ENCODE results near the gene AGA. TPM values are rescaled to one million over a fixed set of nuclear protein-coding genes. Genes with fewer than 3 reads are reported as not detected.

AGA gene
- total RNA-seq, 1 experiment from 2014 or later = 18.7 TPM

DNA sequence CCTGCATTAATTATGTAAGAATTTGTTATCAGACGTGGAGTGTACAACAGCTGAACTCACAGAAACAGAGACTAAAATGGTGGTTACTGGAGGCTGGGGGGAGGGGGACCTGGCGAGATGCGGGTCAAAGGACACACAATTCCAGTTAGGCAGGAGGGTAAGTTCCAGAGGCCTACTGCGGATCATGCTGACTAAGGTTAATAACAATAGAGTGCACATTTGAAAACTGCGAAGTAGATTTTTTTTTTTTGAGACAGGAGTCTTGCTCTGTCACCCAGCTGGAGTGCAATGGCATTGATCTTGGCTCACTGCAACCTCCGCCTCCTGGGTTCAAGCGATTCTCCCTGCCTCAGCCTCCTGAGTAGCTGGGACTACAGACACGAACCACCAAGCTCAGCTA is 7.6 kb downstream of the AGA start:
- DNase-seq (ENCODE audit: low read depth in 1 of 2, low spot score in 2 of 2) = no peak
- H3K27ac ChIP-seq = no peak overlapping the region

GRCh38 chr4:177427192-177427591 is 15.0 kb downstream of the AGA start:
- no peak overlapping the region for H3K4me3 ChIP-seq
- no peaks in the 10 kb centered on the region for H3K4me1 ChIP-seq (replicated peaks)
- no peaks in the 10 kb centered on the region for H3K9me3 ChIP-seq (replicated peaks)
- H3K27me3 ChIP-seq (replicated peaks) = no peaks in the 10 kb centered on the region
- no peaks in the 10 kb centered on the region for H3K36me3 ChIP-seq
- H3K27ac ChIP-seq = no peak overlapping the region
- no peak for DNase-seq (ENCODE audit: low read depth in 1 of 2, low spot score in 2 of 2)

More for the DNA sequence above, 7.6 kb downstream of the AGA start:
- Histone ChIP-seq H3K9me3 (replicated peaks) (no peaks in the 10 kb centered on the region), H3K36me3 (no peaks in the 10 kb centered on the region; the same call in 1 of the 2 replicates), H3K4me1 (replicated peaks) (no peaks in the 10 kb centered on the region), H3K27me3 (replicated peaks) (no peaks in the 10 kb centered on the region), H3K4me3 (no peak overlapping the region)

GRCh38 chr4:177419434-177419833 is 22.8 kb downstream of the AGA start:
- H3K4me1 ChIP-seq (replicated peaks) = no peaks in the 10 kb centered on the region
- H3K4me3 ChIP-seq = no peak overlapping the region
- H3K9me3 ChIP-seq (replicated peaks) = no peaks in the 10 kb centered on the region
- no peaks in the 10 kb centered on the region for H3K36me3 ChIP-seq
- no peaks in the 10 kb centered on the region for H3K27me3 ChIP-seq (replicated peaks)
- H3K27ac ChIP-seq = no peak overlapping the region
- no peak for DNase-seq (ENCODE audit: low read depth in 1 of 2, low spot score in 2 of 2)

- Histone ChIP-seq H3K36me3 (no peaks in the 10 kb centered on the region), H3K27ac (no peak overlapping the region), H3K4me1 (replicated peaks) (no peaks in the 10 kb centered on the region), H3K27me3 (replicated peaks) (no peaks in the 10 kb centered on the region), H3K4me3 (no peak overlapping the region), H3K9me3 (replicated peaks) (no peaks in the 10 kb centered on the region)
- DNase-seq (ENCODE audit: low read depth in 1 of 2, low spot score in 2 of 2) = no peak
Measured at GRCh38 chr4:177413656-177414055, 28.6 kb downstream of the AGA start.

GRCh38 chr4:177413076-177413475 is 29.2 kb downstream of the AGA start:
- DNase-seq (ENCODE audit: low read depth in 1 of 2, low spot score in 2 of 2) = no peak
- Histone ChIP-seq H3K27me3 (replicated peaks) (no peaks in the 10 kb centered on the region), H3K4me1 (replicated peaks) (no peaks in the 10 kb centered on the region), H3K36me3 (no peaks in the 10 kb centered on the region), H3K9me3 (replicated peaks) (no peaks in the 10 kb centered on the region), H3K4me3 (no peak overlapping the region), H3K27ac (no peak overlapping the region)

- no peaks in the 10 kb centered on the region for H3K9me3 ChIP-seq (replicated peaks)
- H3K4me1 ChIP-seq (replicated peaks) = no peaks in the 10 kb centered on the region
- H3K4me3 ChIP-seq = no peak overlapping the region
Measured at GRCh38 chr4:177411996-177412395, 30.2 kb downstream of the AGA start.

DNA sequence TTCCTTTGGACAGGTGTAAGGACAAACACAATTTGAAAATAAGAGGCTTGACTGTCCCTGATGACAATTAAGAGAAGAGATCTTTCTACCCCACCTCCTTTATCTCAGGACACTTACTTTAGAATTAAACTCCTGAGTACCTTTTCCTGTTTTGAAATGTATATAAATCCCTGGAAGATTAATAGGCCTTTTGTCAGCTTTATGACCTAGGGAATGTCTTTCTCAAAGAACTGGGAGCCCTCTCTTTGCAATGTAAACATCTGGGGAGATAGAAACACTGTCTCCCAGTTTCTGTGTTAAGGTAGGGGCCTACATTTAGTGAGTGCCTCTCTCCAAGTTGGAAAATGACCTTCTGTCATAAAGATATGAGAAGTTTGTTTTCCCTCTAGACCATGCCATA is 31.7 kb downstream of the AGA start:
- no peaks in the 10 kb centered on the region for H3K27me3 ChIP-seq (replicated peaks)
- no peaks in the 10 kb centered on the region for H3K9me3 ChIP-seq (replicated peaks)
- no peaks in the 10 kb centered on the region for H3K36me3 ChIP-seq
- DNase-seq (ENCODE audit: low read depth in 1 of 2, low spot score in 2 of 2) = no peak
- no peak overlapping the region for H3K27ac ChIP-seq
- no peak overlapping the region for H3K4me3 ChIP-seq
- no peaks in the 10 kb centered on the region for H3K4me1 ChIP-seq (replicated peaks)

More at GRCh38 chr4:177411996-177412395, 30.2 kb downstream of the AGA start:
- DNase-seq (ENCODE audit: low read depth in 1 of 2, low spot score in 2 of 2) = no peak
- Histone ChIP-seq H3K27me3 (replicated peaks) (no peaks in the 10 kb centered on the region), H3K27ac (no peak overlapping the region), H3K36me3 (no peaks in the 10 kb centered on the region)

- H3K27me3 ChIP-seq (replicated peaks) = 0 out of 2 replicates have a peak, but pooled peaks cover 3% of the 10 kb centered on the region
- H3K4me1 ChIP-seq (replicated peaks) = no peaks in the 10 kb centered on the region
- no peak overlapping the region for H3K27ac ChIP-seq
- H3K9me3 ChIP-seq (replicated peaks) = no peaks in the 10 kb centered on the region
- no peak overlapping the region for H3K4me3 ChIP-seq
- no peaks in the 10 kb centered on the region for H3K36me3 ChIP-seq
- no peak for DNase-seq (ENCODE audit: low read depth in 1 of 2, low spot score in 2 of 2)
Measured at GRCh38 chr4:177408023-177408422, 34.2 kb downstream of the AGA start.

- Histone ChIP-seq H3K9me3 (replicated peaks) (no peaks in the 10 kb centered on the region), H3K27ac (no peak overlapping the region), H3K27me3 (replicated peaks) (0 out of 2 replicates have a peak, but pooled peaks cover 3% of the 10 kb centered on the region), H3K4me1 (replicated peaks) (no peaks in the 10 kb centered on the region), H3K4me3 (no peak overlapping the region), H3K36me3 (no peaks in the 10 kb centered on the region)
- no peak for DNase-seq (ENCODE audit: low read depth in 1 of 2, low spot score in 2 of 2)
Measured at GRCh38 chr4:177405508-177405907, 36.7 kb downstream of the AGA start.

DNA sequence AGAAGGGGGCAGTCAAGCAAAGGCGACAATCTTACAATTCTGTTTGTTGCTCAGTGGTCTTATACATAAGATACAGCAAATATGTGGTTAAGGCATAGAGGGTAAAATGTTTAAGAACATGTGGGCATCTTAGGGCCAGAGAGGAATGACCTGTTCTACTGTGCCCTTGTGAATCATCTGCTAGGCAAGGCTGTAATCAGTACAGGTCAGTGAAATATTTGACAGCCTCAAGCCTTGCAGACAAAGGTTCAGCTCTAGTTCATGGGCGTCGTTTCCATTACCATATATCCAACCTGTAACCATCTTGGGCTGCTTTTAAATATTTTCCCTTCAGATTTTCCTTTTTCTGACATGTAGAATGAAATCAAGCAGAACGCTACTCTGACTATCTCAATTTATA is 37.3 kb downstream of the AGA start:
- Histone ChIP-seq H3K9me3 (replicated peaks) (no peaks in the 10 kb centered on the region), H3K4me3 (no peak overlapping the region), H3K27ac (no peak overlapping the region), H3K36me3 (no peaks in the 10 kb centered on the region), H3K27me3 (replicated peaks) (0 out of 2 replicates have a peak, but pooled peaks cover 3% of the 10 kb centered on the region), H3K4me1 (replicated peaks) (no peaks in the 10 kb centered on the region)
- no peak for DNase-seq (ENCODE audit: low read depth in 1 of 2, low spot score in 2 of 2)

DNA sequence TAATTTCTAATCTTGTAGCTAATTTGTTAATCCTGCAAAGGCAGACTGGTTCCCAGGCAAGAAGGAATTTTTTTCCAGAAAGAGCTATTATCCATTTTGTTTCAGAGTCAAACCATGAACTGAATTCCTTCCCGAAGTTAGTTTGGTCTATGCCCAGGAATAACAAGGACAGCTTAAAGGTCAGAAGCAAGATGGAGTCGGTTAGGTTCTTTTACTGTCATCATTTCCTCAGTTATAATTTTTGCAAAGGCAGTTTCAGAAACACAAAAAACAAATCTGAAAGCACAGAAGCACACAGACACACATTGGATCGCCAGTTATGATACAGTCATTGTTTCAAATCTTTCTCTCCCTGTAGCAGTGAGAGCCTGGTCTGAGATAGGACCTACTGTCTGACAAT is 37.9 kb downstream of the AGA start:
- H3K4me1 ChIP-seq (replicated peaks) = no peaks in the 10 kb centered on the region
- no peaks in the 10 kb centered on the region for H3K36me3 ChIP-seq
- H3K27me3 ChIP-seq (replicated peaks) = 0 out of 2 replicates have a peak, but pooled peaks cover 3% of the 10 kb centered on the region
- DNase-seq (ENCODE audit: low read depth in 1 of 2, low spot score in 2 of 2) = no peak
- no peak overlapping the region for H3K27ac ChIP-seq
- no peak overlapping the region for H3K4me3 ChIP-seq
- no peaks in the 10 kb centered on the region for H3K9me3 ChIP-seq (replicated peaks)

DNA sequence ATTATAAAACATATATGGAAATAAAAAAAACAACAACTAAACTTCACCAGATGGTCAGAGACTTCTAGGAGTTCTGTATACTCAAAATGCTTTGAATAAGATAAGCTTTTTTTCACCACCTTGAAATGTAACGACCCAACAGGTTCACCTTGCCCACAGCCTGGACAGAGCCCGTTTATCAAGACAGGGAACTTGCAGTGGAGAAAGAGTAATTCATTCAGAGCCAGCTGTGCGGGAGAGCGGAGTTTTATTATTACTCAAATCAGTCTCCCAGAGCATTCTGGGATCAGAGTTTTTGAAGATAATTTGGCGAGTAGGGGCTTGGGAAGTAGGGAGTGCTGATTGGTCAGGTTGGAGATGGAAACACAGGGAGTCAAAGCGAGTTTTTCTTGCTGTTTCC is 38.5 kb downstream of the AGA start:
- Histone ChIP-seq H3K4me1 (replicated peaks) (no peaks in the 10 kb centered on the region), H3K27ac (no peak overlapping the region), H3K36me3 (no peaks in the 10 kb centered on the region), H3K4me3 (no peak overlapping the region), H3K27me3 (replicated peaks) (0 out of 2 replicates have a peak, but pooled peaks cover 3% of the 10 kb centered on the region), H3K9me3 (replicated peaks) (no peaks in the 10 kb centered on the region)
- DNase-seq (ENCODE audit: low read depth in 1 of 2, low spot score in 2 of 2) = no peak

DNA sequence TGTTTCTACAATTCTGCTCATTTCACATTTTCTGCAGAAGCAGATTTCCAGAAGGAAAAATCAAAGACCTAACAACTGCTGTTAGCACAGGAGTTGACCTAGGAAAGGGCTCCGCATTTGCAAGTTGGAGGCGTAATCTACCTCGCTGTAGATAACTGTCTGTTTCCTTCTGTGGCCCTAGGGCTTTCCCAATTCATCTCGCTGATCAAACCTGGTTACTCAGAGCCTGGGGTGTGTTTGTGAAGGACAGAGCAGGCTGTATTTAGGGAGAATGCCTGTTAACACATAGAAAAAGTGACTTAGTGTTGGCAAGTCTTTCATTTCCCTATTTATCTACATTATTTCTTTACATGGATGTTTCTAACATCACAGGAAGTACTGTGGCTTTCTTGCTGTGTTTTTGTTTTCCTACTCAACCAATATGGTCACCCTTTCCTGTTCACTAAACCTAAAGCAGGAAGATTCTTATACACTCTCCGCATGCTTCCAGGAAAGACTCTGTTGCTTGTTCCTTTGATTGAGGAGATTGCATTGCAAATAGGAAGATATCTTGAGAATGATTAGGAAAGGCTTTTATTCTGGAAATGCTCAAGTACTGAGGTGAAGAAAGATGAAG is 40.5 kb downstream of the AGA start:
- DNase-seq (ENCODE audit: low read depth in 1 of 2, low spot score in 2 of 2) = no peak
- Histone ChIP-seq H3K4me3 (no peak overlapping the region), H3K4me1 (replicated peaks) (no peaks in the 10 kb centered on the region), H3K27ac (no peak overlapping the region), H3K27me3 (replicated peaks) (peaks cover 3% of the 10 kb centered on the region; the same call in 1 of the 2 replicates), H3K36me3 (no peaks in the 10 kb centered on the region), H3K9me3 (replicated peaks) (no peaks in the 10 kb centered on the region)

DNA sequence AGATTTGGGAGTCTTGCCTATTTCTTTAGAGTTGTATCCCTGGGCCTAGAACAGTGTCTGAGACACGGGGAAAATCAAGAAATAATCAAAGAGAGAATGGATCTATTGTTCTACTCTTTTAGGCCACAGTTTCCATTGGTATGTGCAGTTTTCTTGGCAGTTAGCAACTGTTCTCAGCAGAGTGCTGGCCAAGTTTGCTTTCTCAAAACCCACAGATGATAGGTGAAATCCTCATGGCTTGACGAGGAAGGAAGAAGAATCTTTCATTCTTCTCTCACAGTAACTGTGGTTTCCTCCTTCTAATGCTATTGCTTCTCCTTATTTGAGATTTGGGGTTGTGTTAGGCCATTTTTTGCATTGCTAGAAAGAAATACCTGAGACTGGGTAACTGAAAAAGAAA is 42.2 kb downstream of the AGA start:
- H3K4me1 ChIP-seq (replicated peaks) = no peaks in the 10 kb centered on the region
- no peaks in the 10 kb centered on the region for H3K9me3 ChIP-seq (replicated peaks)
- H3K4me3 ChIP-seq = no peak overlapping the region
- no peak for DNase-seq (ENCODE audit: low read depth in 1 of 2, low spot score in 2 of 2)
- peaks cover 3% of the 10 kb centered on the region; the same call in 1 of the 2 replicates for H3K27me3 ChIP-seq (replicated peaks)
- H3K36me3 ChIP-seq = no peaks in the 10 kb centered on the region
- H3K27ac ChIP-seq = no peak overlapping the region

DNA sequence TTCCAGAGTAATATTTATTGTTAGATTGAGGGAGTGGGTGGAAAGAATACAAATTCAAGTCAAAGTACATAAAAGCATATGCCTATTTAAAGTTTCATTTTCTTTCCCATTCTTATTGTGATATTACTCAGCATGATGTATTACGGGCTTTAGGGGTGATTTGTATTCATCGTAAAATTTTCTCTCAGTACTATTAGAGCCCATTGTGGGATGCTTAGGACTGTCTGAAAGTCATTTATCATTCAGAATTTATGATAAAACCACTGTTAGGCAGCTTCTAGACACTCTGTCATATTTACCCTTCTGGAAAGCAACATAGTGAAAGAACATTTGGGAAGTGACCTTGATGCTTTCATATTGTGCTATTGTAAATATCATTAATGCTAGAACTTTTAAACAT is 45.9 kb downstream of the AGA start:
- Histone ChIP-seq H3K4me1 (replicated peaks) (no peaks in the 10 kb centered on the region), H3K27me3 (replicated peaks) (no peaks in the 10 kb centered on the region; the same call in 1 of the 2 replicates), H3K4me3 (no peak overlapping the region), H3K27ac (no peak overlapping the region), H3K36me3 (no peaks in the 10 kb centered on the region), H3K9me3 (replicated peaks) (no peaks in the 10 kb centered on the region)
- no peak for DNase-seq (ENCODE audit: low read depth in 1 of 2, low spot score in 2 of 2)
